ENCODE data around the gene SLC5A8. TPM values are rescaled to one million over a fixed set of nuclear protein-coding genes. Genes with fewer than 3 reads are reported as not detected.

SLC5A8 gene
- polyA plus RNA-seq, 3 donors = not detected

DNA sequence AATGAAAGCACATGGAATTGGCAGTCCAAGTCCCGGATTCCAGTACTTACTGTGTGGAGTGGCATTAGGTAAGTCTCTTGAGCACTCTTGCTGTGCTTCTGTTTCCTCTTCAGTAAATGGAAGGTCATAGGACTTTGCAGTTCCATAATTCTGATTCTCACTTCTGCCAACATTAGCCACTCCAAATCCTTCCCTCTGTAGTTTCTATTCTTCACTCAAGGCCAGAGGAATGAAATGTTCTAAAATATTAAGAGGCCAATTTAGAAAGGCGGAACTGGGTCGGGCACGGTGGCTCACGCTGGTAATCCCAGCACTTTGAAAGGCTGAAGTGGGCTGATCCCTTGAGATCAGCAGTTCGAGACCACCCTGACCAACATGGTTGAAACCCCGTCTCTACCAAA lies 19.8 kb upstream of the SLC5A8 start:
- Mint-ChIP-seq H3K9me3 (peaks cover 0 to 3% (median 2%) of the 10 kb centered on the region in 7 donors), H3K4me1 (no peaks in the 10 kb centered on the region), H3K4me3 (no peak overlapping the region), H3K36me3 (no peaks in the 10 kb centered on the region), H3K27me3 (ENCODE audit: low read depth in 3 of 3) (peaks cover 2 to 3% (median 2%) of the 10 kb centered on the region in 3 donors), H3K27ac (no peak overlapping the region)
- H4K20me1 ChIP-seq (ENCODE audit: insufficient read depth, low read length) = no peaks in the 10 kb centered on the region
- no peaks in the 10 kb centered on the region for H3K9me3 ChIP-seq (replicated peaks in 1 of 2; ENCODE audit: control insufficient read depth in 1 of 2, insufficient read depth in 1 of 2, low read length in 2 of 2)
- no peaks in the 10 kb centered on the region for H3K4me1 ChIP-seq (ENCODE audit: control insufficient read depth in 1 of 2, insufficient read depth in 2 of 2, low read length in 2 of 2)
- TF ChIP-seq CTCF (IDR thresholded peaks at IDR 0.05) = no peak
- H3K79me2 ChIP-seq (ENCODE audit: insufficient read depth, low read length) = no peaks in the 10 kb centered on the region
- intact Hi-C loops (cut with micrococcal nuclease) = no loop called here
- H3K9ac ChIP-seq (ENCODE audit: insufficient read depth, low read length, poor library complexity, severe bottlenecking) = no peak overlapping the region
- H3K27me3 ChIP-seq (ENCODE audit: control insufficient read depth in 2 of 2, insufficient read depth in 2 of 2, low read length in 2 of 2) = no peaks in the 10 kb centered on the region
- H3K27ac ChIP-seq (ENCODE audit: low read depth in 1 of 2, low read length in 2 of 2) = no peak overlapping the region
- H3K4me2 ChIP-seq (replicated peaks; ENCODE audit: extremely low read depth, low read length, poor library complexity, severe bottlenecking) = no peak overlapping the region
- WGBS (ENCODE audit: insufficient coverage) = 94% methylated on average over 3 of the region's 7 CpGs
- no peak overlapping the region for H3K4me3 ChIP-seq (replicated peaks in 1 of 3; ENCODE audit: low read depth in 2 of 3, low read length in 3 of 3)
- H2AFZ ChIP-seq (ENCODE audit: insufficient read depth, low read depth, low read length, poor library complexity, severe bottlenecking) = no peak overlapping the region
- no peaks in the 10 kb centered on the region for H3K36me3 ChIP-seq (replicated peaks in 1 of 2; ENCODE audit: control insufficient read depth in 1 of 2, insufficient read depth in 2 of 2, low read length in 2 of 2)
- DNase-seq = no peak

GRCh38 chr12:101221301-101221700 lies 11.3 kb upstream of the SLC5A8 start:
- no peaks in the 10 kb centered on the region for H3K4me1 Mint-ChIP-seq
- peaks cover 0 to 7% (median 1%) of the 10 kb centered on the region in 7 donors for H3K9me3 Mint-ChIP-seq
- H3K36me3 Mint-ChIP-seq = no peaks in the 10 kb centered on the region
- Histone ChIP-seq H3K9ac (ENCODE audit: insufficient read depth, low read length, poor library complexity, severe bottlenecking) (no peak overlapping the region), H4K20me1 (ENCODE audit: insufficient read depth, low read length) (no peaks in the 10 kb centered on the region), H3K4me2 (replicated peaks; ENCODE audit: extremely low read depth, low read length, poor library complexity, severe bottlenecking) (no peak overlapping the region), H3K4me1 (ENCODE audit: control insufficient read depth in 1 of 2, insufficient read depth in 2 of 2, low read length in 2 of 2) (no peaks in the 10 kb centered on the region), H3K79me2 (ENCODE audit: insufficient read depth, low read length) (no peaks in the 10 kb centered on the region), H2AFZ (ENCODE audit: insufficient read depth, low read depth, low read length, poor library complexity, severe bottlenecking) (no peak overlapping the region), H3K4me3 (replicated peaks in 1 of 3; ENCODE audit: low read depth in 2 of 3, low read length in 3 of 3) (no peak overlapping the region), H3K27ac (ENCODE audit: low read depth in 1 of 2, low read length in 2 of 2) (no peak overlapping the region), H3K27me3 (ENCODE audit: control insufficient read depth in 2 of 2, insufficient read depth in 2 of 2, low read length in 2 of 2) (no peaks in the 10 kb centered on the region), H3K9me3 (replicated peaks in 1 of 2; ENCODE audit: control insufficient read depth in 1 of 2, insufficient read depth in 1 of 2, low read length in 2 of 2) (no peaks in the 10 kb centered on the region), H3K36me3 (replicated peaks in 1 of 2; ENCODE audit: control insufficient read depth in 1 of 2, insufficient read depth in 2 of 2, low read length in 2 of 2) (no peaks in the 10 kb centered on the region)
- no CpG with 5 or more reads among the region's 1 CpG for WGBS (ENCODE audit: insufficient coverage)
- peaks cover 0 to 4% (median 0%) of the 10 kb centered on the region in 3 donors for H3K27me3 Mint-ChIP-seq (ENCODE audit: low read depth in 3 of 3)
- H3K4me3 Mint-ChIP-seq = no peak overlapping the region
- intact Hi-C loops (cut with micrococcal nuclease) = no loop called here
- DNase-seq = no peak
- no peak for TF ChIP-seq CTCF (IDR thresholded peaks at IDR 0.05)
- no peak overlapping the region for H3K27ac Mint-ChIP-seq

Data from CD14-positive monocyte (primary cell).